HG03064 (cell line): ENCODE results near the gene FAXDC2.
A peak's percentile ranks its signal among the peaks of the same experiment; 100 is the strongest.

Experiments
- ATAC-seq: cut with Tn5 transposase; IDR thresholded peaks from one replicate; pipeline ENCODE4 v1.9.1; 2021; ENCODE audit warnings: low read depth; ENCODE audit not compliant: unreplicated experiment

FAXDC2 gene

GRCh38 chr5:154802050-154802449, 48.4 kb downstream of the FAXDC2 start:
- ATAC-seq = no peak

- ATAC-seq = no peak
Measured at GRCh38 chr5:154801083-154801482, 49.3 kb downstream of the FAXDC2 start.

- ATAC-seq = no peak
Measured at GRCh38 chr5:154800582-154800981, 49.8 kb downstream of the FAXDC2 start.

- no peak for ATAC-seq
Measured at GRCh38 chr5:154797762-154798161, 52.6 kb downstream of the FAXDC2 start.

GRCh38 chr5:154795235-154795596, 55.2 kb downstream of the FAXDC2 start:
- no peak for ATAC-seq

- ATAC-seq = no peak
Measured at GRCh38 chr5:154794525-154795234, 55.7 kb downstream of the FAXDC2 start.

- no peak for ATAC-seq
Measured at GRCh38 chr5:154793599-154794524, 56.5 kb downstream of the FAXDC2 start.

- ATAC-seq = peak; percentile 68
Measured at GRCh38 chr5:154791535-154791934, 58.9 kb downstream of the FAXDC2 start.

- ATAC-seq = no peak
Measured at GRCh38 chr5:154788212-154788611, 62.2 kb downstream of the FAXDC2 start.

- no peak for ATAC-seq
Measured at GRCh38 chr5:154786414-154786813, 64.0 kb downstream of the FAXDC2 start.

GRCh38 chr5:154784856-154785255, 65.5 kb downstream of the FAXDC2 start:
- ATAC-seq = no peak

- ATAC-seq = peak; percentile 70
Measured at GRCh38 chr5:154783774-154784460, 66.5 kb downstream of the FAXDC2 start.

GRCh38 chr5:154782812-154783592, 67.4 kb downstream of the FAXDC2 start:
- ATAC-seq = peak; percentile 4

- no peak for ATAC-seq
Measured at GRCh38 chr5:154782326-154782725, 68.1 kb downstream of the FAXDC2 start.

GRCh38 chr5:154780128-154780527, 70.3 kb downstream of the FAXDC2 start:
- ATAC-seq = no peak

GRCh38 chr5:154779105-154779504, 71.3 kb downstream of the FAXDC2 start:
- no peak for ATAC-seq

GRCh38 chr5:154778534-154778933, 71.9 kb downstream of the FAXDC2 start:
- no peak for ATAC-seq

- no peak for ATAC-seq
Measured at GRCh38 chr5:154776167-154776566, 74.2 kb downstream of the FAXDC2 start.

- no peak for ATAC-seq
Measured at GRCh38 chr5:154773326-154773725, 77.1 kb downstream of the FAXDC2 start.

- ATAC-seq = no peak
Measured at GRCh38 chr5:154771383-154771901, 79.0 kb downstream of the FAXDC2 start.
